CD8-positive, alpha-beta memory T cell (primary cell): Measurements from ENCODE around the gene MED16. TPM values are rescaled to one million over a fixed set of nuclear protein-coding genes. Genes with fewer than 3 reads are reported as not detected.
A peak's percentile ranks its signal among the peaks of the same experiment; 100 is the strongest.

Experiments used
- CTCF ChIA-PET: fragments of 350-600 bp; sonication (Branson Sonifier 250); formaldehyde crosslinking; loops from one replicate; lab custom pipeline; 2021; ENCODE audit warnings: antibody characterized with exemption; lab: Charles Lee
- POLR2A ChIA-PET: fragments of 350-600 bp; sonication (Branson Sonifier 250); formaldehyde crosslinking; loops from one replicate; lab custom pipeline; 2021; ENCODE audit warnings: antibody characterized with exemption; lab: Charles Lee
- DNase-seq, 5 donors: peaks; one replicate each; pipeline versions ENCODE4 v3.0.0 to v3.0.0-alpha.2; 2020 to 2022; ENCODE audit warnings: mixed read lengths in 1 of 5
- H3K27ac ChIP-seq: one replicate; pipeline ENCODE4 v1.7.0; 2013; ENCODE audit warnings: low read depth, mild to moderate bottlenecking, low read length, moderate library complexity
- H3K27me3 ChIP-seq: 2 replicates; pipeline ENCODE4 v1.7.0; 2013; ENCODE audit warnings: low read length, mild to moderate bottlenecking; ENCODE audit not compliant: insufficient read depth, poor library complexity, severe bottlenecking
- H3K36me3 ChIP-seq: 2 replicates; pipeline ENCODE4 v1.7.0; 2013; ENCODE audit warnings: mild to moderate bottlenecking, low read length, moderate library complexity; ENCODE audit not compliant: insufficient read depth
- H3K4me1 ChIP-seq: 2 replicates; pipeline ENCODE4 v1.7.0; 2013; ENCODE audit warnings: mild to moderate bottlenecking, low read length, moderate library complexity; ENCODE audit not compliant: insufficient read depth
- H3K4me3 ChIP-seq: 2 replicates; pipeline ENCODE4 v1.7.0; 2013; ENCODE audit warnings: mild to moderate bottlenecking, low read length
- H3K9me3 ChIP-seq: 2 replicates; pipeline ENCODE4 v1.7.0; 2013; ENCODE audit warnings: mild to moderate bottlenecking, low read length
- H3K27ac Mint-ChIP-seq, 8 donors: one replicate each; pipeline ENCODE4 v1.8.0; 2020 to 2021; ENCODE audit warnings: mixed read lengths in 8 of 8, mild to moderate bottlenecking in 6 of 8, inconsistent platforms in 3 of 8, moderate library complexity in 3 of 8
- H3K27me3 Mint-ChIP-seq, 2 donors: one replicate each; pipeline ENCODE4 v1.8.0; 2020 to 2021; ENCODE audit warnings: mixed read lengths in 2 of 2, mild to moderate bottlenecking in 1 of 2, moderate library complexity in 1 of 2
- H3K36me3 Mint-ChIP-seq, 3 donors: one replicate each; pipeline ENCODE4 v1.8.0; 2020 to 2021; ENCODE audit warnings: mixed read lengths in 3 of 3, inconsistent platforms in 1 of 3, mild to moderate bottlenecking in 1 of 3
- H3K4me1 Mint-ChIP-seq, 3 donors: one replicate each; pipeline ENCODE4 v1.8.0; 2020 to 2021; ENCODE audit warnings: mixed read lengths in 3 of 3, inconsistent platforms in 1 of 3, mild to moderate bottlenecking in 1 of 3
- H3K4me3 Mint-ChIP-seq, 7 donors: one replicate each; pipeline ENCODE4 v1.8.0; 2020 to 2021; ENCODE audit warnings: mixed read lengths in 7 of 7, mild to moderate bottlenecking in 6 of 7, moderate library complexity in 4 of 7, inconsistent platforms in 2 of 7
- H3K9me3 Mint-ChIP-seq, 5 donors: one replicate each; pipeline ENCODE4 v1.8.0; 2020 to 2022; ENCODE audit warnings: mixed read lengths in 5 of 5, mild to moderate bottlenecking in 3 of 5, moderate library complexity in 2 of 5, inconsistent platforms in 1 of 5
- polyA plus RNA-seq: library from polyadenylated mRNA; unstranded; fragments of 300-500 nt; fragmentation: Illumina TruSeq; gene quantifications from one replicate; pipeline ENCODE4 v1.2.3, GENCODE V29; 2021
- total RNA-seq, 2 experiments: library from RNA; stranded (reverse); gene quantifications; one replicate each; pipeline ENCODE4 v1.2.3, GENCODE V29; 2021

The MED16 gene
- total and polyA plus RNA-seq, 3 experiments from 2014 or later, result 57.4 to 109 (median 59.4) TPM

GRCh38 chr19:920051-920864, 27.3 kb upstream of the MED16 start:
- H3K4me1 ChIP-seq, result peaks cover 29% of the 10 kb centered on the region
- CTCF ChIA-PET, result interaction anchor here (1.0 to 9.6 kb wide), 15 partner anchors 11 to 151 kb away, joined by 3 to 116 read pairs (median 6); partner anchors contain the start of genes CFD, ELANE, MED16 and RNU6-9
- peak overlapping the region in 7 of 8 donors; percentile 36 to 90 (median 81) for H3K27ac Mint-ChIP-seq
- H3K9me3 Mint-ChIP-seq, result no peaks in the 10 kb centered on the region
- peak; percentile 55 to 85 (median 68) for DNase-seq
- POLR2A ChIA-PET, result interaction anchor here (0.5 to 4.1 kb wide), 9 partner anchors 15 to 349 kb away, joined by 3 to 22 read pairs (median 3); partner anchors contain the start of genes MED16, RNU6-9 and WDR18
- H3K4me1 Mint-ChIP-seq, result peaks cover 4 to 36% (median 17%) of the 10 kb centered on the region in 3 donors
- peaks cover 2 to 5% of the 10 kb centered on the region in 2 donors for H3K27me3 Mint-ChIP-seq
- peak overlapping the region; percentile 9 for H3K27ac ChIP-seq
- H3K9me3 ChIP-seq, result no peaks in the 10 kb centered on the region
- peak overlapping the region; percentile 77 to 88 (median 81) for H3K4me3 Mint-ChIP-seq
- peaks cover 4% of the 10 kb centered on the region for H3K27me3 ChIP-seq
- no peaks in the 10 kb centered on the region for H3K36me3 ChIP-seq
- H3K4me3 ChIP-seq, result peak overlapping the region; percentile 45
- H3K36me3 Mint-ChIP-seq, result peaks cover 0 to 1% (median 0%) of the 10 kb centered on the region in 3 donors

- peaks cover 4% of the 10 kb centered on the region for H3K27me3 ChIP-seq
- CTCF ChIA-PET, result interaction anchor here (1.0 to 9.6 kb wide), 13 partner anchors 10 to 150 kb away, joined by 3 to 116 read pairs (median 6); partner anchors contain the start of genes CFD, ELANE, MED16 and RNU6-9
Observed at GRCh38 chr19:919199-920050, 26.4 kb upstream of the MED16 start.

GRCh38 chr19:918481-919198, 25.7 kb upstream of the MED16 start:
- Histone ChIP-seq H3K36me3 (no peaks in the 10 kb centered on the region), H3K27ac (no peak overlapping the region), H3K4me1 (peaks cover 20% of the 10 kb centered on the region), H3K4me3 (peak overlapping the region; percentile 45), H3K9me3 (no peaks in the 10 kb centered on the region), H3K27me3 (peaks cover 4% of the 10 kb centered on the region)
- Mint-ChIP-seq H3K27ac (no peak overlapping the region), H3K36me3 (peaks cover 0 to 1% (median 1%) of the 10 kb centered on the region in 3 donors), H3K4me1 (peaks cover 4 to 35% (median 15%) of the 10 kb centered on the region in 3 donors), H3K27me3 (peaks cover 2 to 9% of the 10 kb centered on the region in 2 donors), H3K4me3 (peak overlapping the region in 4 of 7 donors; percentile 12 to 69 (median 28)), H3K9me3 (no peaks in the 10 kb centered on the region)
- peak in 1 of 5 donors; percentile 66 for DNase-seq
- POLR2A ChIA-PET, result interaction anchor here (0.6 to 4.1 kb wide), 4 partner anchors 17 to 92 kb away, joined by 3 to 22 read pairs (median 10); partner anchors contain the start of genes MED16, RNU6-9 and WDR18
- CTCF ChIA-PET, result interaction anchor here (0.9 to 9.6 kb wide), 6 partner anchors 53 to 110 kb away, joined by 3 to 116 read pairs (median 14); partner anchors contain the start of gene WDR18

More at GRCh38 chr19:919199-920050, 26.4 kb upstream of the MED16 start:
- Mint-ChIP-seq H3K27me3 (peaks cover 2 to 9% of the 10 kb centered on the region in 2 donors), H3K4me1 (peaks cover 4 to 38% (median 17%) of the 10 kb centered on the region in 3 donors), H3K36me3 (peaks cover 0 to 1% (median 1%) of the 10 kb centered on the region in 3 donors), H3K9me3 (no peaks in the 10 kb centered on the region), H3K27ac (peak overlapping the region in 1 of 8 donors; percentile 27), H3K4me3 (peak overlapping the region in 6 of 7 donors; percentile 35 to 88 (median 66))
- POLR2A ChIA-PET, result interaction anchor here (0.7 to 4.1 kb wide), 8 partner anchors 14 to 349 kb away, joined by 3 to 22 read pairs (median 4); partner anchors contain the start of genes MED16, RNU6-9 and WDR18
- no peaks in the 10 kb centered on the region for H3K9me3 ChIP-seq
- H3K4me1 ChIP-seq, result peaks cover 24% of the 10 kb centered on the region
- H3K27ac ChIP-seq, result no peak overlapping the region
- H3K4me3 ChIP-seq, result peak overlapping the region; percentile 45
- H3K36me3 ChIP-seq, result no peaks in the 10 kb centered on the region
- DNase-seq, result peak in 2 of 5 donors; percentile 44 to 69

- Mint-ChIP-seq H3K36me3 (peaks cover 0 to 1% (median 1%) of the 10 kb centered on the region in 3 donors), H3K4me3 (peak overlapping the region; percentile 43 to 82 (median 68)), H3K27me3 (peaks cover 2 to 9% of the 10 kb centered on the region in 2 donors), H3K27ac (peak overlapping the region in 1 of 8 donors; percentile 72), H3K9me3 (no peaks in the 10 kb centered on the region), H3K4me1 (peaks cover 4 to 36% (median 15%) of the 10 kb centered on the region in 3 donors)
- no peak overlapping the region for H3K27ac ChIP-seq
- CTCF ChIA-PET, result interaction anchor here (0.9 to 9.6 kb wide), 3 partner anchors 53 to 110 kb away, joined by 3 to 107 read pairs (median 3); no protein-coding TSS in a partner anchor
- POLR2A ChIA-PET, result interaction anchor here (3.6 to 4.1 kb wide), 2 partner anchors 25 to 67 kb away, joined by 18 to 22 read pairs; partner anchors contain the start of genes MED16, RNU6-9 and WDR18
- H3K9me3 ChIP-seq, result no peaks in the 10 kb centered on the region
- H3K4me1 ChIP-seq, result peaks cover 23% of the 10 kb centered on the region
- H3K27me3 ChIP-seq, result peaks cover 4% of the 10 kb centered on the region
- no peak for DNase-seq
- H3K4me3 ChIP-seq, result peak overlapping the region; percentile 34
- H3K36me3 ChIP-seq, result no peaks in the 10 kb centered on the region
Observed at GRCh38 chr19:918152-918437, 25.1 kb upstream of the MED16 start.

- no peaks in the 10 kb centered on the region for H3K9me3 Mint-ChIP-seq
- peaks cover 0 to 1% (median 1%) of the 10 kb centered on the region in 3 donors for H3K36me3 Mint-ChIP-seq
- Histone ChIP-seq H3K4me3 (peak within 1 kb of the TSS; percentile 34), H3K27ac (peak within 1 kb of the TSS; percentile 43), H3K4me1 (peaks cover 23% of the 10 kb centered on the region), H3K27me3 (peaks cover 4% of the 10 kb centered on the region), H3K36me3 (no peaks in the 10 kb centered on the region), H3K9me3 (no peaks in the 10 kb centered on the region)
- peak within 1 kb of the TSS; percentile 43 to 82 (median 68) for H3K4me3 Mint-ChIP-seq
- peak in 1 of 5 donors; percentile 46 for DNase-seq
- peak within 1 kb of the TSS in 1 of 8 donors; percentile 72 for H3K27ac Mint-ChIP-seq
- POLR2A ChIA-PET, result interaction anchor here (3.6 to 4.1 kb wide), 2 partner anchors 25 to 67 kb away, joined by 18 to 22 read pairs; partner anchors contain the start of genes MED16, RNU6-9 and WDR18
- peaks cover 2 to 9% of the 10 kb centered on the region in 2 donors for H3K27me3 Mint-ChIP-seq
- peaks cover 4 to 36% (median 15%) of the 10 kb centered on the region in 3 donors for H3K4me1 Mint-ChIP-seq
- CTCF ChIA-PET, result interaction anchor here (0.6 to 9.6 kb wide), 5 partner anchors 35 to 264 kb away, joined by 3 to 107 read pairs (median 3); no protein-coding TSS in a partner anchor
Observed at GRCh38 chr19:917323-918151, 24.6 kb upstream of the MED16 start, which contains the start of gene KISS1R. Gene KISS1R, plus strand, starts transcription at chr19:917333. Its CDS starts 170 bp downstream, at chr19:917503.

GRCh38 chr19:916645-917322, 23.8 kb upstream of the MED16 start:
- Mint-ChIP-seq H3K9me3 (no peaks in the 10 kb centered on the region), H3K36me3 (peaks cover 0 to 1% (median 1%) of the 10 kb centered on the region in 3 donors), H3K4me1 (peaks cover 1 to 33% (median 13%) of the 10 kb centered on the region in 3 donors), H3K4me3 (peak overlapping the region in 3 of 7 donors; percentile 25 to 69 (median 43)), H3K27me3 (peaks cover 2 to 9% of the 10 kb centered on the region in 2 donors), H3K27ac (no peak overlapping the region)
- Histone ChIP-seq H3K27me3 (peaks cover 4% of the 10 kb centered on the region), H3K36me3 (no peaks in the 10 kb centered on the region), H3K4me1 (peaks cover 23% of the 10 kb centered on the region), H3K9me3 (no peaks in the 10 kb centered on the region), H3K27ac (peak overlapping the region; percentile 43), H3K4me3 (no peak overlapping the region)
- CTCF ChIA-PET, result interaction anchor here (0.6 to 9.6 kb wide), 4 partner anchors 34 to 264 kb away, joined by 3 to 107 read pairs (median 4); no protein-coding TSS in a partner anchor
- DNase-seq, result no peak
- POLR2A ChIA-PET, result interaction anchor here (1.0 kb wide), 1 partner anchor 24 kb away, joined by 3 read pairs; the partner anchor contains the start of genes MED16 and RNU6-9
